Stimulated activated CD8-positive, alpha-beta memory T cell treated with anti-CD3 and anti-CD28 coated beads, Interleukin-15, amount 100 ng/mL, for 4 hours (primary cell): ENCODE data around the gene GLT1D1.
"Not testable (repeated sequence)": the region's sequence is repeated elsewhere in the genome, so short reads cannot be mapped to it uniquely, and the experiment has no call there.

ENCODE experiments used
- DNase-seq, 2 donors: peaks; one replicate each; pipeline ENCODE4 v3.0.0-alpha.2; 2020; ENCODE audit warnings: low read depth in 2 of 2

GLT1D1 gene

GRCh38 chr12:128852885-128853599 is at the start of gene GLT1D1:
GLT1D1 (plus strand) TSS chr12:128853478; CDS start chr12:128853582, 104 bp downstream.
- no peak for DNase-seq

GRCh38 chr12:128803788-128804187 is 49.5 kb upstream of the GLT1D1 start:
- no peak for DNase-seq

DNA sequence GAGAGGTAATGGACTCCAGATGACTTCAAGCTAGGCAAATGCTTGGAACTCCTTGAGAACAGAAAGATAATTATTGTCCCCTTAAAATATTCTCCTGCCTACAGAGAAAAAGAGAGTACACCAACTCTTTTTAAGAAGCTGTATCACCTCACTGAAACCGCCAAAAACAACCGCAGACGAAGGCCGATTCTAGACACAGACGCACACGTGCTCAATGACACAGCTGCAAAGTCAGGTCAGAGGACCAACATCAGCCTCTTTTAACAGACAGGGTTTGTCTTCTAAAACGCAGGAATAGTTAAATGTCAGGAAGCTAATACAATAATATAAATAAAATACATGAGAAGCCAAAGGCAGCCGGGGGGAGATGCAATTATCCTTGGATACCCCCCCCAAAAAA is 48.5 kb upstream of the GLT1D1 start:
- DNase-seq, result no peak

- not testable (repeated sequence) for DNase-seq
These were observed 47.9 kb upstream of the GLT1D1 start for GRCh38 chr12:128805406-128805805.

DNA sequence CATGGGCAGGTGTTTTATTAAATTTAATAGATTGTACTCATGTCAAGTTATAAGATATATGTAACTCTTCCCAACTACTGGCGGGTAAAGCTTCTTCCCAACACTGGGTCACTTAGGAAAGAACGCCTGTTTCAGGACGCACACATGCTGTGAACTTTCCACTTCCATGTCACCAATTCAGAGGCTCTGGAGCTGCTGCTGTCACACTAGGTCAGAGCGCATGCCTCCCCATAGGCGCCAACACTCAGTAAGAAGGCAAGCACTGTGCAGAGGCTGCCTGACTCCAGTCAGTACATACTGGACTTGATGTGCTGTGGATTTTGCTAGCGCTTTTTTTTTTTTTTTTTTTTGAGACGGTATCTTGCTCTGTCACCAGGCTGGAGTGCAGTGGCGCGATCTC is 46.7 kb upstream of the GLT1D1 start:
- no peak for DNase-seq

DNA sequence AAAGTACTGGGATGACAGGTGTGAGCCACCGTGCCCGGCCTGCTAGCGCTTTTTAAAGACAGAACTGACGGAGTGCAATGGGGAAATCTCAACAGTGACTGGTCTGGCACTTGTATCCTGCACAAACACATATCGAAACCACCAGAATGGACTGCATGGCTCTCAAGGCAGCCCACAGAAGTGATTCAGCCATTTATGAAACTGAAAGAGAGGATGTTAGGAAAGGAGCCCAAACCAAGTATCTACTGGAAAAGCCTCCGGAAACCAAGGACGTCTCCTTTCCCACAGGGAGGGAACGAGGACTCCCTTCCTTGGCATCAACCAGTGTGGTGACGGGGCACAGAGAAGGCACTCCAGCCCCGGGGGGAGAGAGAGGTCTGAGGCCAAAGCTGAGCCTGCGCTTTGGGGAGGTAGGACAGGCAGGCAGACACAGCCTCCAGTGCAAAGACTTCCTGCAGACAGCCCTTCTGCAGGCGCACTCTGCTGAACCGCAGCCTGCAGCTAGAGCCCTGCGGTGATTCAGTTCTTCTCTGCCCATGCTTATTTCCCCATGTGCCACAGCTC is 46.0 kb upstream of the GLT1D1 start:
- no peak for DNase-seq

DNA sequence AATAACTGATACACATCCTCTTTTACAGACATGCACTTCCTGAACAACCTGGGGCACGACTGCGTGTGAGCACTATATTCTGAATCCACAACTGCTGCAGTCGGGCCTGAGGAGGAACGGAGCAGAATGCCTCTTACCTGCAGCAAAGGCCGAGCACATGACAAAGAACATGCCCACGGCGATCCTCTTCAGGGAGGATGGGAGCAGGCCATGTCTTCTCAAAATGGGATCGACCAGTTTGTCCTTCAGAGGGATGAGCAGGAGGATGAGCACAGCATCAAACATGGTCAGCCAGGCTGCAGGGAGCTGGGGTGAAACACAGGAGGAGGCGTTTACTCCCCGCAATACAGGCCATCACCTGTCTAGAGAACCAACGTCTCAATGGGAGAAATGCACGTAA is 44.6 kb upstream of the GLT1D1 start:
- no peak for DNase-seq

DNA sequence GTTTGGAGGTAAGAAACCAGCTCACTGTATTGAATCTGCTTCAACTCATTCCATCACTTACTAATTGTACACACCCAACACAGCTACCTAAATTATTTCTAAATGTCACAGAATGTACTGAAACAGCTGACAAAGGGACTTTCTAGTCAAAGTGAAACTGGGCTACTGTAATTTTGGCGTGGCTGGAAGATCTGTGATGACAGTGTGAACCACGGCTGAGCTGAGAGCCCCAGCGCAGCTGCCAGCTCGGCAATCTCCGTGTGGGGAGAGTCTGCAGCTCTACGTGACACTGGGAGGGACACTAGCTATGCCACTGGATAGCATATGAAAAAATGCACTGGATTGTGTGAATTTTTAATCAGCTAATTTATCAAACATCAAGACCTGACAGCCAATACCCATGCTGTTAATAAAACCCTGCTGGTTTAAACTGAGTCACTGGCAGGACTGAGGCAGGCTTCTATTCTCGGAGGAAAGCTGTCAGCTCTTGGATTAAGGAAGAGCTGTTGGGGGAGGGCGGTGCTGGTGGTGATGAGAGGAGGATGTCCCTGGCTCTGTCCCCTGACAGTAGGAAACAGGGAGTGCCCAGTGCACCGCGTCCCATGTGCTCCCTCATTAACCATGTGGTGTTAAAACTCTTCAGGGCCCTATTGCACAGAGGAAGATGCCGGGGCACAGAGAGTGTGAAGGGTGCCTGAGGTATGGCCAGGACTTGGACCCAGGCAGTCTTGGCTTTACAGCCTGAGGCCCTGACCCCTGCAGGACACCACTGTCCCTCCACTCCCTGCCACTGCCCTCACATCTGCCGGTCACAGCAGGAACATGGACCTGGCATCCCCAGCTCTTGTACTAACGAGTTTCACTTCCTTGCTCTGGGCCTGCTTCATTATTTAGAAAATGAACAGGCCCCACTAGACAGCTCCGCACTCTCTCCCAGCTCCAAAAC is 42.8 kb upstream of the GLT1D1 start:
- DNase-seq, result no peak

- DNase-seq, result no peak
These were observed 41.5 kb upstream of the GLT1D1 start for GRCh38 chr12:128811806-128812205.

DNA sequence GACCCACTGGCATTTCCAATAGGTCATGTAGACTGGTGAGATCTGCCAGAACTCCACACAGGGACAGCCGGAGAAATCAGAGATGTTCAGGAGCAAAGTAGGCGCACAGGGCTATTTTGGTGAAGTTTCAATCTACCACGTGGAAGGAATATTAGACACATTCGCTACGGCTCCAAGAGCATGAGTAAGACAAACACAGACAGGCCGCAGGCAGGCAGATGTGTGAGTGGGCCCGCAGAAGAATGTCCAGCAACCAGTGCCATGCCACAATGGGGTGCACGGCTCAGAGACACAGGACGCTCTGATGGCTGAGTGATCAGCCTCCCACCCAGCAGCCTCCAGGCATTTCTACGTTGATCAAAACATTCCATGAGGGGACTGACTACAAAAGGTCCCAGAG is 39.9 kb upstream of the GLT1D1 start:
- DNase-seq, result no peak

GRCh38 chr12:128813883-128814282 is 39.4 kb upstream of the GLT1D1 start:
- DNase-seq, result no peak

- no peak for DNase-seq
These were observed 38.6 kb upstream of the GLT1D1 start for GRCh38 chr12:128814411-128815261.

GRCh38 chr12:128815779-128816642 is 37.3 kb upstream of the GLT1D1 start:
- no peak for DNase-seq

DNA sequence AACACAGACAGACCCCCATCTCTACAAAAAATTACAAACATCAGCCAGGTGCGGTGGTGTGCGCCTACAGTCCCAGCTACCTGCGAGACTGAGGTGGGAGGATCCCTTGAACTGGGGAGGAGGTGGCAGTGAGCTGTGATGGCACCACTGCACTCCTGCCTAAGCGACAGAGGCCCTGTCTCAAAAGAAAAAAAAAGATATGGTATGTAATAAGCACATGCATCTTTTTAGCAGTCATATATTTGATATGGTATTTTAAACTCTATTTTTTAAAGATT is 36.7 kb upstream of the GLT1D1 start:
- DNase-seq, result no peak

DNA sequence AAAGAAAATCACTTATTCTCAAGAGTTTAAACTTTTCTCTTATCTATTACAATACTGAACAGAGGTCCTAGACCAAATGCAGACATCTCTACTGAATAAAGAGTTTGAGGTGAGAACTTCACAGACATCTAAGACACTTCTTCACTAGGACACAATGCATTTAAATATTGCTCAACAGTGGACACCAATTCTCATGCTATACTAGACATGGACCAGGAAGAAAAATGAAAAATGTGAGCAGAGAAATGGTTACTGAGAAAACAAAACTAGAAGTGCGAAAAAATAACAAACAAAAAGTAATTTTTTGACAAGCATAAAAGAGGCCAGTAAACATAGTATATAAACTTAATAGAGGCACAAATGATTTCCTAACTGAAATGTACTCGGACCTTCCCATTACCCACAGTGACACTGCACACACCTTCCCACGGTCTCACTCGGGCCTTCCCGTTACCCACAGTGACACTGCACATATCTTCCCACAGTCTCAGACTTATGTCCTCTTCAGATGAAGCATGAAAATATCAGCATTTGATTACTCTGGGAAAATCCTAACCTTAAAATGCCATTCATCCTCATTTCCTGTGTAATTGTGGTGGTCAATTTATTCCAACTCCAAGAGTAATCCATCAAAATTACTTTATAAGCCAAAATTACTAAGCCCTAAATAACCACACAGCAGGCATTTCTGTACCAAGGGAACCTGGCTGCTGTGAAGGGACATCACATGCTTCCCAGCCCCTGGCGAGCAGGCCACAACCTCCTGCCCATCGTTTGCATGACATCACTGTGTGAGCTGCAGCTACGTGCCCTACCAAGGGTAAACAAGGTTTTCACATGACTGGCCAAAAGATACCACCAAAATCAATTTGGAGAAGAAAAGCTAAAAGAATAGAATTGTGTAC is 35.9 kb upstream of the GLT1D1 start:
- DNase-seq, result no peak

GRCh38 chr12:128818065-128819022 is 34.9 kb upstream of the GLT1D1 start:
- DNase-seq, result no peak

GRCh38 chr12:128819293-128820144 is 33.8 kb upstream of the GLT1D1 start:
- DNase-seq, result no peak

- no peak for DNase-seq
These were observed 33.0 kb upstream of the GLT1D1 start for GRCh38 chr12:128820253-128820652.
